ENCODE results near the gene RFX3. TPM values are rescaled to one million over a fixed set of nuclear protein-coding genes. Genes with fewer than 3 reads are reported as not detected.

RFX3 gene
- total and polyA plus RNA-seq, 2 of the 13 experiments (the other 11 are each of a cell fraction or from before 2014, with no cell fraction given), result 2.7 to 5.3 TPM

- no peak for TF ChIP-seq CREB3 (CRISPR knock-in tag; IDR thresholded peaks at IDR 0.05)
- TF ChIP-seq ZNF138 (CRISPR knock-in tag; IDR thresholded peaks at IDR 0.05; ENCODE audit: low read depth), result no peak
- TF ChIP-seq YEATS4 (CRISPR knock-in tag; IDR thresholded peaks at IDR 0.05; ENCODE audit: borderline replicate concordance), result peak; percentile 56
- TF ChIP-seq GLMP (CRISPR knock-in tag; IDR thresholded peaks at IDR 0.05; ENCODE audit: borderline replicate concordance), result no peak
- TF ChIP-seq THAP9 (CRISPR knock-in tag; IDR thresholded peaks at IDR 0.05; ENCODE audit: borderline replicate concordance), result peak; percentile 59; the same call in 1 of the 2 replicates
- 0 out of 2 replicates have a peak, but pooled peaks have one; percentile 52 for TF ChIP-seq ZNF275 (CRISPR knock-in tag; IDR thresholded peaks at IDR 0.05; ENCODE audit: borderline replicate concordance)
- TF ChIP-seq KDM5B (CRISPR knock-in tag; IDR thresholded peaks at IDR 0.05; ENCODE audit: borderline replicate concordance), result peak; percentile 30; the same call in 1 of the 2 replicates
- TF ChIP-seq ZBTB1 (CRISPR knock-in tag; IDR thresholded peaks at IDR 0.05; ENCODE audit: borderline replicate concordance), result no peak
- no peak for TF ChIP-seq SRSF1 (optimal IDR thresholded peaks at IDR 0.05; ENCODE audit: low read depth, low read length)
- no peak for TF ChIP-seq REXO4 (CRISPR knock-in tag; IDR thresholded peaks at IDR 0.05; ENCODE audit: borderline replicate concordance)
- TF ChIP-seq KDM3A (CRISPR knock-in tag; IDR thresholded peaks at IDR 0.05; ENCODE audit: low read depth), result 0 out of 2 replicates have a peak, but pooled peaks have one; percentile 50
- no peak for TF ChIP-seq RBAK (CRISPR knock-in tag; IDR thresholded peaks at IDR 0.05)
- peak; percentile 41; the same call in 1 of the 2 replicates for TF ChIP-seq MYPOP (CRISPR knock-in tag; IDR thresholded peaks at IDR 0.05)
- TF ChIP-seq PPARG (CRISPR knock-in tag; conservative IDR thresholded peaks at IDR 0.05), result no peak
- peak; percentile 59; the same call in 1 of the 2 replicates for TF ChIP-seq ZNF556 (CRISPR knock-in tag; IDR thresholded peaks at IDR 0.05; ENCODE audit: borderline replicate concordance)
- TF ChIP-seq PAX8 (CRISPR knock-in tag; IDR thresholded peaks at IDR 0.05; ENCODE audit: borderline replicate concordance), result peak; percentile 43; the same call in 1 of the 2 replicates
- peak; percentile 66; the same call in 1 of the 2 replicates for TF ChIP-seq DNMT1 (CRISPR knock-in tag; IDR thresholded peaks at IDR 0.05)
Measured at GRCh38 chr9:3181049-3181953, 344.5 kb downstream of the RFX3 start (continued).

All from HepG2 (cell line).